Fibroblast of lung (primary cell): ENCODE data around the gene OR14J1.

Experiments used
- CTCF ChIP-seq, 2 donors: IDR thresholded peaks in 1 of 2; conservative IDR thresholded peaks in 1 of 2; 1 replicate in 1 of 2; 2 replicates in 1 of 2; pipeline ENCODE4 v1.5.1; 2011 to 2012; ENCODE audit warnings: low read length in 2 of 2, control low read depth in 1 of 2, inconsistent platforms in 1 of 2, low read depth in 1 of 2, mild to moderate bottlenecking in 1 of 2
- EZH2 ChIP-seq: IDR thresholded peaks from 2 replicates; pipeline ENCODE4 v1.5.1; 2012; ENCODE audit warnings: low read length, control low read depth, mild to moderate bottlenecking; ENCODE audit errors: missing control alignments

GRCh38 chr6:29354980-29355379, 53.5 kb downstream of the OR14J1 start:
- TF ChIP-seq CTCF (conservative IDR thresholded peaks at IDR 0.05 in 1 of 2, IDR thresholded peaks at IDR 0.05 in 1 of 2; ENCODE audit: low read depth in 1 of 2, low read length in 2 of 2) (no peak), EZH2 (no peak)
